GM19238 (cell line): ENCODE measurements around the gene PNN.

Experiments used
- DNase-seq: peaks from one replicate; pipeline ENCODE4 v3.0.0; 2011; ENCODE audit warnings: low spot score; ENCODE audit not compliant: insufficient read length

PNN gene

DNA sequence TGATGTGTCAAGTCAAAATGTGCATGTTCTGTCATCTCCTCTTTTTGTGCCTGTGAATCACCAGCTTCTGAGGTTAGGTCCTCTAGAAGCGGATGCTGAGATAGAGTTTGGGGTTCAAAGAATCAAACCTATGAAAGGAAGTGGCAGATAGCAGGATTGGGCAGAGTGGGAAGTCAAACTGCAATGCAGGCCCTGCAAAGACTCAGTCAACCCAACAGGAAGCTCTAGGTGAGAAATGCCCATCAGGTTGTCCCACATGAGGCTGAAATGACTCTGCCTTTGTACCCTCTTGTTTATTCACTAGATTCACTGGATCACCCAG, 54.1 kb downstream of the PNN start:
- no peak for DNase-seq

DNA sequence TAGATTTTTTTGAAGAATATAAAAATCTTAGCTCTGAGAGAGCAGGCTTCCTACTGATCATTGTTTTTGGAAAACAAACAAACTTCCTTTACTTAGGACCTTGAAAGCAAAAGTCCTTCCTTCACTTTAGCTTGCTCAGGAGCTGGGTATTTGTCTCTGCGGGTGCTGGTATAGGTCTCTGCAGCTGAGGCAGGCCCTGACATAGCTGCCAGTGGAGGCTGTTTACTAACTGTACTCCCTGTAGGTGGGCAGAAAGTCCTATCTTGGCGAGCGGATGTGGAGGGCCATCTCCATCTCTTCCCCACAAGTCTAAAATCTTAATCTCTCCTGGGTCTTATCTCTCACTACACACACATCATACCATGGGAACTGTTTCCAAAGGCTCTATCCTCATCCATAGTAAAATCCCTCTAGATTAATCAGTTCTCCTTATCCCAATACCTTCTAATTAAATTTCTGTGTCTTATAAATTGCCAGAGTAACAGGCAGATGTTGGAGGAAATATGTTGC, 54.6 kb downstream of the PNN start:
- no peak for DNase-seq

DNA sequence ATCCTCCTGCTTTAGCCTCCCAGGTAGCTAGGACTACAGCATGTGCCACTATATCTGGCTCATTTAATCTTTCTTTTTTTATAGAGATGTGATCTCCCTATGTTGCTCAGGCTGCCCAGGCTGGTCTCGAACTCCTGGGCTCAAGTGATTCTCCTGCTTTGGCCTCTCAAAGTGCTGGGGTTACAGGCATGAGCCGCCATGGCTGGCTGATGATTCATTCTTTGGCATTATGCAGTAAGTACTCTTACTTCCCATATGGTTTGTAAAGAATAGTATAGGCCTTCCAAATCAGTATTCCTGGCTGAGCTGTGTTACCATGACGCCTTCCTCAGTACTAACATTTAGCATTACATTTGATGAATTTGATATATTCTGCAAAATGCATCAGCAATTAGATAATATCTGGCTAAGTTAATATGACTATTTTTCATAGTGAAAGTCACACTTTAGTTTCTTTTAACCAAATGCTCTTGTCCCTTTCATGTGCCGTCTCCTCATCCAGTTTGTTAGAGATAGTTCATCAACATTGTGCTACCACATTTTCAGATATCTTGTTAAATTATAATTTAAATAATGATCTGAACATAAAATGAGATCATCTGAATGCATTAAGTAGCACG, 55.5 kb downstream of the PNN start:
- DNase-seq: no peak

DNA sequence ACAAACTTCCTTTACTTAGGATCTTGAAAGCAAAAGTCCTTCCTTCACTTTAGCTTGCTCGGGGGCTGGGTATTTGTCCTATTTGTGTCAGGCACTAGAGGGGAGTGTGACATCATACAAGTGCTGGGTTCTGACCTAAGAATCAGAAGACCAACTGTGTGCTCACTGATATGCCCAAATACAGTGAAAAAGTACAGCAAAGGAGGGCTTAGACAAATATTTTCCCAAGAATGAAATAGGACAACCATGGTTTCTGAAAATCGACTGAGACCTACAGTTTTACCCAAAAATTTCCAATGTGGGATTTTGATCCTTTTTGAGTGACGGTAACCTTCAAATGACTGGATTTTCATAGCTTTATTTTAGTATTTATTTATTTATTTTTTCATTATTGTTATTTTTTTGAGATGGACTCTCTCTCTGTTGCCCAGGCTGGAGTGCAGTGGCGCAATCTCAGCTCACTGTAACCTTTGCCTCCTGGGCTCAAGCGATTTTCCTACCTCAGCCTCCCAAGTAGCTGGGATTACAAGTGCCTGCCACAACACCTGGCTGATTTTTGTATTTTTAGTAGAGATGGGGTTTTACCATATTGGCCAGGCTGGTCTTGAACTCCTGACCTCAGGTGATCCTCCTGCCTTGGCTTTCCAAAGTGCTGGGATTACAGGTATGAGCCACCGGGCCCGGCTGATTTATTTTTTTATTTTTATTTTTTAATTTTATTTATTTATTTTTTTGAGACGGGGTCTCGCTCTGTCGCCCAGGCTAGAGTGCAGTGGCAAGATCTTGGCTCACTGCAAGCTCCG, 56.9 kb downstream of the PNN start:
- peak; percentile 24 for DNase-seq
